ENCODE results near the gene MTHFD1L.

DNA sequence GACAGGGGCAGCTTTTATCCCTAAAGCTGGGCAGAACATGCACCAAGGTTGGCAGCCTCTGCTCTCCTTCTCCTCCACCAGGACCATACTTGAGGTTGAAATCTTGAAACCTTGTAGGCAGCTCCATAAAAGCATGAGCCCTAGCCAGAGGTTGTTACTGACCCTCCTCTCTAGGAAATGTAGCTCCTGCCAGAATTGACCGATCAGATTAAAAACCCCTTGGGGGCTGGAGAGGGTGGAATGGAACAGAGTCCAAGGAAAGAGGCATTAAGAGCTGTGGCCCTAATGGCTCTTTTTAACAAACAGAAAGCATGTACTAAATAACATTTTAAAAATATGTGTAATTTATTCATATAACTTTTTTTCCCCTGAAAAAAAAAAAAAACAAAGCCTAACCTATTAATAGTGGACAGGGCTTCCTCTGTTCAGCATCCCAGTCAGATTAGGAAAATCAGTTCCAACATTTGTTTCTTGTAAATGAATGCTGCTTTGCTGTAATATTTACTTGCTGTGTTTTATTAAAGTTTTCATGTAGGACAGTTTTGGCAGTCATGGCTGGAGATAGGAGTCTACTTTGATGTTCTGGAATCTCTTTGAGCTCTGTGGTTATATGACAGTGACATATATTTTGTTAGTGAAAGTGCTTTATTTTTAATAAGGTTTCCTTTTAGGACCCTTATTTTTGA is 41.3 kb downstream of the MTHFD1L start:
- TF ChIP-seq ELF4 (IDR thresholded peaks at IDR 0.05) (no peak), BHLHE40 (IDR thresholded peaks at IDR 0.05; ENCODE audit: borderline replicate concordance) (no peak), FOXK2 (IDR thresholded peaks at IDR 0.05) (no peak), NFRKB (IDR thresholded peaks at IDR 0.05) (no peak), TARDBP (IDR thresholded peaks at IDR 0.05) (no peak), SP1 (IDR thresholded peaks at IDR 0.05) (no peak), L3MBTL2 (conservative IDR thresholded peaks at IDR 0.05) (no peak), FOXM1 (IDR thresholded peaks at IDR 0.05; ENCODE audit: borderline replicate concordance) (no peak), HDGF (IDR thresholded peaks at IDR 0.05; ENCODE audit: borderline replicate concordance) (no peak), SUZ12 (IDR thresholded peaks at IDR 0.05) (no peak)
